GM19239 (cell line): ENCODE results near the gene MRPS12.

Source experiments
- DNase-seq: peaks from one replicate; pipeline ENCODE4 v3.0.0; 2011; ENCODE audit warnings: low spot score; ENCODE audit not compliant: insufficient read length
- FAIRE-seq: peaks from 2 replicates; lab custom pipeline; 2011; peaks lifted over from hg19 to GRCh38; lab: Jason Lieb, UNC

The MRPS12 gene

DNA sequence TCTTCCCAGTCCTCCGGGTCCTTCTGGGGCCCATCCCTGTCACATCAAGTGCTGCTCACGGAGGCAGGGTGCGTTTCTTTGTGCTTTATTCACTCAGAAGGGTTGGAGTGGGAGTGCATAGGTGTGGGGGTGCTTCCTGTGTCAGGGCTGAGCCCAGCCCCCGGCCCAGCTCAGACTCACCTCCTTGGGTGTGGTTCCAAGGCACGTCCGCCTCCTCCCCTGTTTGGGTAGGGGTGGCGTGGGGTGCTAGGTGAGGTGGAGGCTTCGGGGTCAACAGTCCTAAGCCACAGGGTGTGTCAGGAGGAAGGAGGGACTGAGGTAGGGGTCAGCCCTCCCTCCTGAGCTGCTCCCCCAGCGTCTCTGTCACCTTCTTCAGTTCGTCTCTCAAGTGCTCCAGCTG lies 21.8 kb upstream of the MRPS12 start:
- FAIRE-seq, result no peak

GRCh38 chr19:38910488-38910887 lies 20.3 kb upstream of the MRPS12 start:
- DNase-seq (no peak), FAIRE-seq (no peak)

More for the DNA sequence above, 21.8 kb upstream of the MRPS12 start:
- no peak for DNase-seq

DNA sequence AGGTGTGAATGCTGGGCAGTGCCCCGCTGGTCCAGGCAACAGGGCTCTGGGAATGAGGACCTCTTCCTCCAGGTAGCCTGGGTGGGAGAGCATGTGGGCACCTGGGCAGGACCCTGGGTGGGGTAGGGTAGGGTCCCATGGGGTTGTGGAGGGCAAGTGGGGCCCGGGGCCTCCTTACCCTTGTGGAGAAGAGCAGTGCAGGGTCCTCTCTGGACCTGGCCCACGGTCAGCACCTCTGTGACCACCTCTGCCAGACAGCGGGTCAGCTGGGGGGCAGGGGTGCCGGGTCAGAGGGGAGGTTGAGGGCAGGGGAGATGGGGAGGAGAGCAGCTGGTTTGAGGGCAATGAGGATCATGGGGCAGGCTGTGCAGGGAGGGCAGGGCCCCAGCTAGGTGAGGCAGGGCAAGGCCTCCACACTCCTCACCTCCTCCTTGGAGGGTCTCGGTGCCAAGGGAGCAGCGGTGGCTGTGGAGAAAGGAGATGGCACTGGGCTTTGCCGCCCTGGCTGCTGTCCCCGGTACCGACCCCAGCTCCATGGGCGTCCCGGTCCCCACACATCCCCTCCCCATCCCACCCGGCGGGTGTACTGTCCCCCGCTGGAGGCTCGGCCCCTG lies 19.2 kb upstream of the MRPS12 start:
- no peak for FAIRE-seq
- no peak for DNase-seq

- DNase-seq, result no peak
- FAIRE-seq, result no peak
Observed at GRCh38 chr19:38912600-38913514, 17.9 kb upstream of the MRPS12 start.

- no peak for DNase-seq
- no peak for FAIRE-seq
Observed at GRCh38 chr19:38913958-38914357, 16.8 kb upstream of the MRPS12 start.

DNA sequence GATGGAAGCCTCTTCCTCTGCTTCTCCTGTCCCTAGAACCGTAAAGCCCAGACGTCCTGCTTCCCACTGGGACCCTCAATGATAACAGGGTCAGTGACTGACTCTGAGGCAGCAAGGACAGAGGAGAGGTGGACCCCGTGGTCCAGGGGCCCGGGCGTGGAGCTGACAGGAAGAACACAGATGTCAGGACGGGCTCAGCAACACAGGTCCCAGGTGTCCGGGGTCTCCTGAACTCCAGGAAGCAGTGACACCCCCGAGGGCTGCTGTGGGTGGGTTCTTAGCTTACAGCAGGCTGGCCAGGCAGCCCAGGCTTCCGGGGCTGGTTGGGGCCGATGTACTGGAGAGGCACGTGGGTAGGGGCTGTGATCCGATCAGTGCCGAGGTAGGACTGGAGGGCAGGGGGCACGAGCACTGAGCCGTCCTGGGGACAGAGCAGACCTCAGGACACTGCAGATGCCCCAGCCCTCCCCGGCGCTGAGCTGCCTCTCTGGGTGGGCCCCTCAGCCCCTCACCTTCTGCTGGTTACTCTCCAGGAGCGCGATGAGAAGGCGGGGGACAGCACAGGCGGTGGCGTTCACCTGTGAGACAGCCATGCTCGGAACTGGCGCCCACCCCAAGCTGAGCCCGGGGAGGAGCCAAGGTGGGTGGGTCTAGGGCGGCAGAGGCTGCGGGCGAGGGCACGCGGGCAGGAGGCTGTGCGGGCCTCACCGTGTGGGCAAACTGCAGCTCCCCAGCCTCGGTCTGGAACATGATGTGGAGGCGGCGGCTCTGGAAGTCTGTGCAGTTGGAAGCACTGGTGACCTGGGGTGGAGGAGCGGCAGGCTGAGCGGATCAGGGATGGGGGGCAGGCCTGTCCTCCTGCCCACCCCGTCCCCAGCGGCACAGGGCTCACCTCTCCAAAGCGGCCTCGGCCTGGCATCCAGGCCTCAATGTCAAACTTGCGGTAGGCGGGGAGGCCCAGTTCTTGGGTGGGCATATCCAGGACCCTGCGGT lies 15.1 kb upstream of the MRPS12 start:
- DNase-seq (no peak), FAIRE-seq (no peak)

GRCh38 chr19:38917516-38917915 lies 13.2 kb upstream of the MRPS12 start:
- no peak for FAIRE-seq
- no peak for DNase-seq

- FAIRE-seq (no peak), DNase-seq (no peak)
Observed at GRCh38 chr19:38917921-38918491, 12.7 kb upstream of the MRPS12 start.

- no peak for FAIRE-seq
Observed at GRCh38 chr19:38918526-38918925, 12.2 kb upstream of the MRPS12 start.

DNA sequence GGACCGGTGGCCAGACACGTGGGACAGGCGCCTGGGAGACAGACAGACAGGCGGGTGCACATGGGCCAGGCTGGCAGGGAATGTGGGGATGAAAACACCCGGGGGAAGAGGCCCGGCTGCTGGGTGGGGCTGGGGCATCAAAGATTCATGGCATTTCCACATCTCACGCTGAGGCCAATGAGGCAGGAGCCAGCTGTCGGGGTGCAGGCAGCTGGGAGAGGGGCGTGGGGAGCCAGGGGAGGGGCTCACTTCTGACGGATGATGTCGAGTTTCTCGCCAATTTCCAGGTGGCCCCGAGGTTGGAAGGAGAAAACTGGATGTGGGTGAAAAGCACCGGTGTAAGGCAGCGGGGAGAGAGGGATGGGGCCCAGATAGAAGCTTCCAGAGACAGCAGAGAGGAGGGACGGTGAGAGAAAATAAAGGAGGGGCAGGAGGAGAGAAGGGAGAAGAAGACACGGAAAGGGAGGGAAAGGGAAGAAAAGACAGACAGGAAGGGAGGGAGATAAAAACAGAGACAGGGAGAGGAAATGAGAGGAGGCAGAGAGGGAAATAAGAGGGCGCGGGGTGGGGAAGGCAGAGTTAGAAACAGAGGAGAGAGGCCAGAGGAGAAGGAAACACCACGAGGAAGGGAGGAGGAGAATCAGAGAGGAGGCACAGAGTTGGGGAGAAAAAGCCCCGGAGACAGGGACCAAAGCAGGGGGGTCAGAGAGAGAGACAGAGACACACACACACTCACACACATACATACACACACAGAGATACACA lies 10.7 kb upstream of the MRPS12 start:
- DNase-seq (no peak), FAIRE-seq (no peak)

More at GRCh38 chr19:38918526-38918925, 12.2 kb upstream of the MRPS12 start:
- no peak for DNase-seq

DNA sequence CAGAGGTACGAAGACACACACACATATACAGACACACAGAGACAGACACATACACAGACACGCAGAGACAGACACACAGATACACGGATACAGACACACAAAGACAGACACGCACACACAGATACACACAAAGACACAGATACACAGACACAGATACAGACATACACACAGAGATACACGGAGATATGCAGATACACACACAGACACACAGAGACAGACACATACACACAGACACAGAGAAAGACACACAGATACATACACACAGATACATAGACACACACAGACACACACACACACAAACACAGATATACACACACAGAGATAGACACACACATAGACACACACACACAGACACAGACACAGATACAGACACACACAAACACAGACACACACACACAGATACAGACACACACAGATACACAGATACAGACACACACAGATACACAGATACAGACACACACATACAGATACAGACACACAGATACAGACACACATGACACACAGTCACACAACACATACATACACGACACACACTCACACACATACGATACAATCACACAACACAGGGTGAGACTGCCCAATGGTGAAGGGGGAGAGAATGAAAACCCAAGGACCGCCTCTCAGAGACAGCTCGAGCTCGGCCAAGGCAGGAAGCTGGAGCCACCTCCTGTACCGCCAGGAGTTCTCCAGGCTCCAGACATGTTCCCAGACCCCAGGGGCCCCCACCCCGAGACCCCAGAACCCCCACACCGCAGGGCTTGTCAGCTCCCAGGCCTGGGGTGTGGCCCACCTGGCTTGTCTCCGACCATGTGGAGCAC lies 9.9 kb upstream of the MRPS12 start:
- no peak for DNase-seq
- FAIRE-seq, result no peak

DNA sequence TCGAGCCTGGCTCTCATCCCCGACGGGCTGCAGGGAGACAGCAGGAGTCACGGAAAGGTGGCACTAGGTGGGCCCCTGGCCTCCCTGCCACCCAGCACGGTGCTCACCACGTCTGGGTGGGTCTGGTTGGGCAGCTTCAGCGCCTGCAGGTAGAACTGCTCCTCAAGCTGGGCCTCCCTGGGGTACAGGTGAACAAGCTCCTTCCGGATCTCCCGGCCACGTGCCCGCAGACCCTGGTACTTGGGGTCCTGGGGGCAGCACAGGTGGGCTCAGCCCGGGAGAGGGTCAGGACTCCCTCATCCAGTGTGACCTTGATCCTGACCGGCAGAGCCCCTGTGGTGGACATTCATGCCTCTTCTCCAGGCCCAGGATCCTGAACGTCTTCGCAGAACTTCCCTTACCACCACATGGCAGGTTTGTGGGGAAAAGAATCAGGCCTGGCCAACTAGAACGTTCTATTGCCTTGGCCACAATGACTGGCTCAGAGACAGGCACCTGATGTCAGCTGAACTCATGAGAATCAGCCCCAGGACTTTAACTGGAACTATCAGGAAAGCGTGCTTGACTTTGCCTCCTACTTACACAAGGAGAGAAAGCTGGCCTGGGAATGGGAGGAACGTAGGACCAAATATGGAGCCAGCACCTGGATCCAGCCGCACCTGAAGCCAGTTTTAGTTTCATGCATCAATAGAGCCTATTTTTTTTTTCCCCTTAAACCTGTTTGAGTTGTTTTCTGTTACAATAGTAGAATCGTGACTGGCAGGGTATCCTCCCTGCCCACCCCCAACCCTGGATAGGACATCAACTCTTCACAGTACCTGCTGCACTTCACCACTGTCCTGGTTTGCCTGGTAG lies 9.1 kb upstream of the MRPS12 start:
- FAIRE-seq (no peak), DNase-seq (no peak)

- FAIRE-seq (no peak), DNase-seq (no peak)
Observed at GRCh38 chr19:38922482-38922881, 8.3 kb upstream of the MRPS12 start.

DNA sequence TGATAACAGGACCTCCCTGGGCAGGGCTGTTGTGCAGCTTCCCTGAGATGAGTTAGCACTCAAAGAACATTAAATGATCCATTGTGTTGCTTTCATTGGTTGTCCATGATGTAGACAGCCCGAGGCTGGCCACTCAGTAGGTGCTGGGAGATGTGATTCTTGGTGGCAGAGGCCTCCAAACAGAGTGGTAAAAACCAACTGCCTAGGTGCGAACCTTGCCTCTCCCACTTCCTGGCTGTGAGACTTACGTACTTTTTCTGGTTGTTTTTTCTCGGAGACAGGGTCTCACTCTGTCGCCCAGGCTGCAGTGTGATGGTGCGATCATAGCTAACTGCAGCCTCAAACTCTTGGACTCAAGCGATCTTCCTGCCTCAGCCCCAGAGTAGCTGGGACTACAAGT lies 6.4 kb upstream of the MRPS12 start:
- no peak for FAIRE-seq
- no peak for DNase-seq

- no peak for FAIRE-seq
- DNase-seq, result no peak
Observed at GRCh38 chr19:38928391-38929001, 2.2 kb upstream of the MRPS12 start.

- no peak for FAIRE-seq
- DNase-seq, result peak; percentile 86
Observed at GRCh38 chr19:38929929-38930775, 592 bp upstream of the MRPS12 start, which contains the start of gene SARS2. Gene SARS2 (minus strand): TSS chr19:38930763. CDS start chr19:38930736, 27 bp downstream.
